Progenitor cell of endocrine pancreas (in vitro differentiated cells): Measurements from ENCODE around the gene RAP1GAP. TPM values are rescaled to one million over a fixed set of nuclear protein-coding genes. Genes with fewer than 3 reads are reported as not detected.

Experiments
- DNase-seq: peaks from one replicate; pipeline ENCODE4 v3.0.0; 2021; ENCODE audit warnings: low spot score; ENCODE audit not compliant: unreplicated experiment
- H3K27ac Mint-ChIP-seq: 2 replicates; pipeline ENCODE4 v1.8.0; 2021; ENCODE audit warnings: mild to moderate bottlenecking, moderate library complexity, mixed read lengths
- H3K27me3 Mint-ChIP-seq: 2 replicates; pipeline ENCODE4 v1.8.0; 2021; ENCODE audit warnings: mixed read lengths
- H3K36me3 Mint-ChIP-seq: 2 replicates; pipeline ENCODE4 v1.8.0; 2022; ENCODE audit warnings: mixed read lengths; ENCODE audit not compliant: insufficient read depth
- H3K4me1 Mint-ChIP-seq: 2 replicates; pipeline ENCODE4 v1.8.0; 2021; ENCODE audit warnings: low read depth, mixed read lengths
- H3K4me3 Mint-ChIP-seq: 2 replicates; pipeline ENCODE4 v1.8.0; 2021; ENCODE audit warnings: low read depth, mild to moderate bottlenecking, moderate library complexity, mixed read lengths
- H3K9me3 Mint-ChIP-seq: 2 replicates; pipeline ENCODE4 v1.8.0; 2021; ENCODE audit warnings: low read depth, mixed read lengths
- CTCF ChIP-seq: fragments of 200-600 bp; sonication (generic); IDR thresholded peaks from one replicate; pipeline ENCODE4 v1.5.0; 2021; ENCODE audit warnings: antibody characterized with exemption, mild to moderate bottlenecking; ENCODE audit not compliant: unreplicated experiment
- total RNA-seq: library from RNA; stranded (reverse); gene quantifications from 2 replicates; pipeline ENCODE4 v1.2.1, GENCODE V29; 2021

Gene RAP1GAP
- total RNA-seq, 1 donor from 2014 or later: 15.3 TPM

- peaks cover 4% of the 10 kb centered on the region for H3K4me1 Mint-ChIP-seq
- TF ChIP-seq CTCF: no peak
These were observed 33.1 kb downstream of the RAP1GAP start for GRCh38 chr1:21636029-21636428.

GRCh38 chr1:21634806-21635535 is 34.2 kb downstream of the RAP1GAP start:
- Mint-ChIP-seq H3K4me3 (no peak overlapping the region), H3K27me3 (peaks cover 22% of the 10 kb centered on the region), H3K4me1 (peaks cover 2% of the 10 kb centered on the region), H3K9me3 (no peaks in the 10 kb centered on the region), H3K36me3 (no peaks in the 10 kb centered on the region), H3K27ac (no peak overlapping the region)
- TF ChIP-seq CTCF: no peak
- no peak for DNase-seq

More at GRCh38 chr1:21636029-21636428, 33.1 kb downstream of the RAP1GAP start:
- H3K4me3 Mint-ChIP-seq: no peak overlapping the region
- no peak for DNase-seq
- H3K36me3 Mint-ChIP-seq: no peaks in the 10 kb centered on the region
- H3K27me3 Mint-ChIP-seq: peaks cover 25% of the 10 kb centered on the region
- no peaks in the 10 kb centered on the region for H3K9me3 Mint-ChIP-seq
- H3K27ac Mint-ChIP-seq: no peak overlapping the region

GRCh38 chr1:21633992-21634805 is 35.0 kb downstream of the RAP1GAP start:
- no peak overlapping the region for H3K4me3 Mint-ChIP-seq
- no peak overlapping the region for H3K27ac Mint-ChIP-seq
- no peaks in the 10 kb centered on the region for H3K9me3 Mint-ChIP-seq
- no peak for TF ChIP-seq CTCF
- no peak for DNase-seq
- H3K27me3 Mint-ChIP-seq: peaks cover 18% of the 10 kb centered on the region
- H3K36me3 Mint-ChIP-seq: no peaks in the 10 kb centered on the region
- peaks cover 2% of the 10 kb centered on the region for H3K4me1 Mint-ChIP-seq

GRCh38 chr1:21633141-21633755 is 35.9 kb downstream of the RAP1GAP start:
- no peaks in the 10 kb centered on the region for H3K36me3 Mint-ChIP-seq
- H3K27ac Mint-ChIP-seq: peak overlapping the region; percentile 33
- H3K4me1 Mint-ChIP-seq: peaks cover 2% of the 10 kb centered on the region
- H3K9me3 Mint-ChIP-seq: no peaks in the 10 kb centered on the region
- TF ChIP-seq CTCF: no peak
- H3K4me3 Mint-ChIP-seq: no peak overlapping the region
- no peak for DNase-seq
- peaks cover 13% of the 10 kb centered on the region for H3K27me3 Mint-ChIP-seq
